Endothelial cell of umbilical vein (primary cell): Measurements from ENCODE around the gene CBX5. TPM values are rescaled to one million over a fixed set of nuclear protein-coding genes. Genes with fewer than 3 reads are reported as not detected.

ENCODE experiments used
- BruUV-seq: library from RNA; stranded (reverse); fragments of 400-500 nt; replicated peaks from 2 replicates; lab custom pipeline; 2021; lab: Mats Ljungman, UMichigan
- CTCF ChIA-PET: fragments of 300-600, 350-600 bp; sonication (Branson Sonifier 250); formaldehyde crosslinking; loops from one replicate; lab custom pipeline; 2021; ENCODE audit warnings: antibody characterized with exemption, inconsistent platforms; lab: Charles Lee
- POLR2A ChIA-PET: fragments of 300-600, 350-600 bp; sonication (Branson Sonifier 250); formaldehyde crosslinking; loops from one replicate; lab custom pipeline; 2021; ENCODE audit warnings: antibody characterized with exemption, inconsistent platforms; lab: Charles Lee
- DNase-seq: peaks from one replicate; pipeline ENCODE4 v3.0.0-alpha.2; 2011; ENCODE audit warnings: low read depth, low spot score
- FAIRE-seq: peaks from 2 replicates; lab custom pipeline; 2011; peaks lifted over from hg19 to GRCh38; lab: Jason Lieb, UNC
- H2AFZ ChIP-seq: 2 replicates; pipeline ENCODE4 v1.6.0; 2012; ENCODE audit warnings: low read depth, low read length, control low read depth, inconsistent platforms
- H3K27ac ChIP-seq: 2 replicates; pipeline ENCODE4 v1.5.1; 2011; ENCODE audit warnings: low read depth, mild to moderate bottlenecking, control low read depth, low read length, moderate library complexity; ENCODE audit not compliant: insufficient read depth
- H3K27me3 ChIP-seq, 2 experiments: 2 replicates each; pipeline versions ENCODE4 v1.6.0 to v1.6.1; 2011; ENCODE audit warnings: low read length in 2 of 2, mixed read lengths in 1 of 2; ENCODE audit not compliant: control insufficient read depth in 2 of 2, insufficient read depth in 2 of 2
- H3K36me3 ChIP-seq, 2 experiments: 2 replicates in 1 of 2; 3 replicates in 1 of 2; pipeline ENCODE4 v1.5.1; 2011; ENCODE audit warnings: low read length in 2 of 2, mild to moderate bottlenecking in 1 of 2, moderate library complexity in 1 of 2; ENCODE audit not compliant: control insufficient read depth in 2 of 2, insufficient read depth in 2 of 2; ENCODE audit errors: extremely low read depth in 1 of 2
- H3K4me1 ChIP-seq: 3 replicates; pipeline ENCODE4 v1.5.1; 2011; ENCODE audit warnings: mild to moderate bottlenecking, low read length; ENCODE audit not compliant: control insufficient read depth, insufficient read depth; ENCODE audit errors: extremely low read depth
- H3K4me2 ChIP-seq: 2 replicates; pipeline ENCODE4 v1.6.1; 2011; ENCODE audit warnings: low read length, control low read depth, mixed read lengths; ENCODE audit not compliant: insufficient read depth
- H3K4me3 ChIP-seq, 3 experiments: fragments of 200-600 bp in 1 of 3; sonication (generic), shearing (Covaris generic) in 1 of 3; replicated peaks in 1 of 3; 2 replicates each; pipeline ENCODE4 v1.5.1; 2011 to 2016; ENCODE audit warnings: control low read depth in 3 of 3, low read length in 3 of 3, mild to moderate bottlenecking in 2 of 3, inconsistent platforms in 1 of 3, low read depth in 1 of 3, moderate library complexity in 1 of 3; ENCODE audit not compliant: insufficient read depth in 1 of 3
- H3K79me2 ChIP-seq: 2 replicates; pipeline ENCODE4 v1.6.0; 2012; ENCODE audit warnings: low read length, inconsistent platforms; ENCODE audit not compliant: control insufficient read depth, insufficient read depth
- H3K9ac ChIP-seq: replicated peaks from 2 replicates; pipeline ENCODE3; 2011; ENCODE audit warnings: low read length, control low read depth; ENCODE audit not compliant: insufficient read depth; ENCODE audit errors: extremely low read depth
- H3K9me1 ChIP-seq: replicated peaks from 3 replicates; pipeline ENCODE4 v1.6.0; 2011; ENCODE audit warnings: mild to moderate bottlenecking, low read length; ENCODE audit not compliant: control insufficient read depth, insufficient read depth; ENCODE audit errors: extremely low read depth
- H3K9me3 ChIP-seq: replicated peaks from 2 replicates; pipeline ENCODE4 v1.5.1; 2012; ENCODE audit warnings: low read length, inconsistent platforms; ENCODE audit not compliant: control insufficient read depth, insufficient read depth
- H4K20me1 ChIP-seq: replicated peaks from 2 replicates; pipeline ENCODE3; 2011; ENCODE audit warnings: mild to moderate bottlenecking, low read length; ENCODE audit not compliant: control insufficient read depth, insufficient read depth; ENCODE audit errors: extremely low read depth
- FOS ChIP-seq: IDR thresholded peaks from 2 replicates; pipeline ENCODE4 v1.6.1; 2011; ENCODE audit warnings: mild to moderate bottlenecking, low read length, moderate library complexity, borderline replicate concordance; ENCODE audit not compliant: insufficient read depth
- GATA2 ChIP-seq: IDR thresholded peaks from 2 replicates; pipeline ENCODE4 v1.7.0; 2011; ENCODE audit warnings: low read depth, mild to moderate bottlenecking, moderate library complexity, mixed read lengths, low read length; ENCODE audit not compliant: insufficient read length, insufficient read depth
- JUN ChIP-seq: IDR thresholded peaks from 2 replicates; pipeline ENCODE4 v1.6.1; 2011; ENCODE audit warnings: borderline replicate concordance, low read depth; ENCODE audit not compliant: insufficient read length, insufficient read depth
- MYC ChIP-seq: IDR thresholded peaks from one replicate; pipeline ENCODE4 v1.6.1; 2011; ENCODE audit warnings: mild to moderate bottlenecking, low read depth, low read length
- POLR2A ChIP-seq: IDR thresholded peaks from 2 replicates; pipeline ENCODE4 v1.6.1; 2012; ENCODE audit warnings: low read depth, mild to moderate bottlenecking, control low read depth, low read length
- POLR2AphosphoS5 ChIP-seq: IDR thresholded peaks from 2 replicates; pipeline ENCODE4 v1.6.1; 2012; ENCODE audit warnings: low read depth, mild to moderate bottlenecking, control low read depth, low read length, moderate library complexity; ENCODE audit not compliant: insufficient read depth
- dilution Hi-C: fragments of 300-500 bp; cut with MboI; formaldehyde crosslinking; loops from one replicate; pipeline ENCODE4 v1.15.0; 2019; ENCODE audit warnings: low sequenced_read_pairs; ENCODE audit not compliant: extremely low pct_ligation_motif_present
- intact Hi-C: fragments of 100-400 bp; cut with micrococcal nuclease; formaldehyde crosslinking; loops from one replicate; pipeline ENCODE4 v1.10.0; 2022
- polyA plus RNA-seq, 4 experiments: library from polyadenylated mRNA; depleted of rRNA in 3 of 4; stranded (reverse) in 3 of 4; unstranded in 1 of 4; fragments of >200 nt; gene quantifications; 2 replicates each; pipeline versions ENCODE4 v1.2.1 to v1.2.3, GENCODE V29; 2011 to 2012; ENCODE audit warnings: missing spikeins in 1 of 4
- total RNA-seq: library from RNA; stranded (reverse); gene quantifications from 2 replicates; pipeline ENCODE4 v1.2.3, GENCODE V29; 2021
- TF ChIP-seq, protein P1 (sequence below): IDR thresholded peaks from 2 replicates; pipeline ENCODE4 v1.6.1; 2011; ENCODE audit not compliant: insufficient read depth, insufficient read length
- TF ChIP-seq, protein P2 (sequence below), 2 donors: IDR thresholded peaks; 1 replicate in 1 of 2; 2 replicates in 1 of 2; pipeline ENCODE4 v1.5.1; 2011; ENCODE audit warnings: low read length in 2 of 2, mild to moderate bottlenecking in 2 of 2, moderate library complexity in 2 of 2, control low read depth in 1 of 2, inconsistent platforms in 1 of 2, low read depth in 1 of 2; ENCODE audit not compliant: insufficient read depth in 1 of 2; ENCODE audit errors: extremely low read depth in 1 of 2

Gene CBX5
- total and polyA plus RNA-seq, 2 donors (not counting 3 experiments of a cell fraction or from before 2014, with no cell fraction given): 22.8 to 111 TPM

DNA sequence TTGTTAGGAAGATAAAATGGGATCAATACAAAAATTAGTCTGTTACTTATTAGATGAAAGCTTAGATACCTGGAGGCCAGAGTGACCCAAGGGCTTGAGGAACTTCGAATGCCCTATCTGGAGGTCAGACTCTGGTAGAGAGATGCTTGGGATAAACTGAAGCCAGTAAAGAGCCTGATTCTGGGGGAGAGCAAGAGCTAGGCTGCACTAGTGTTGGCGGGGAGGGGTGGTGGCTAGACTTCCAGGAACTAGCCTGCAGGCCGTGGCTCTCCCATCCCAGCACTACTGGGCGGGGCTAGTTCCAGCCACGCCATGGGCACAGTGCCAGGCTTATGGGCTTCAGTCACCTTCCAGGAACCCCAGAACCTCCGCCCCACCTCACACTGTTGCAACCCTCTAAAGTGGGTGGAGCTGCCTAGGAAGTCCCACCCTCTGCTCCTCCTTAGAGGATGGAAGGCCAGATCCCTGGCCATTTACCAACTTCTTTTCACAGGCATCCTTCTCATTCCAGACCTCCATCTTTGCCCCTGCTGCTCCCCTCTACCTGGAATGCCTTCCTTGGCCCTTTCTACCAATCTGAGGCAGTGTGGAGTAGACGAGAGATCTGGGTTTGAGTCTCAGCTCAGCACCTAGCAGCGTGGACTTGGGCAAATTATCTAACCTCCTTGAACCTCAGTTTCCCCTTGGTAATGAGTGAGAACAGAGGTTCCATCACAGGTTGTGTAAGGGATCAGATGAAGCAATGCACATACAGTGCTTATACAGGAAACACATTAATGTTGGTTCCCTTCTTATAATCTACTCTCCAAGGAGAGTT is 27.2 kb upstream of the CBX5 start:
- Histone ChIP-seq H3K4me1 (no peaks in the 10 kb centered on the region), H3K4me3 (no peak overlapping the region), H3K4me2 (no peak overlapping the region), H4K20me1 (no peaks in the 10 kb centered on the region), H3K27ac (no peak overlapping the region), H3K9me3 (no peaks in the 10 kb centered on the region), H3K27me3 (peaks cover 18 to 23% of the 10 kb centered on the region in 2 experiments), H2AFZ (no peak overlapping the region), H3K79me2 (no peaks in the 10 kb centered on the region), H3K9ac (no peak overlapping the region), H3K36me3 (no peaks in the 10 kb centered on the region), H3K9me1 (no peaks in the 10 kb centered on the region)
- TF ChIP-seq POLR2AphosphoS5: no peak
- no peak for TF ChIP-seq JUN
- no peak for TF ChIP-seq MYC
- TF ChIP-seq, protein P1, sequence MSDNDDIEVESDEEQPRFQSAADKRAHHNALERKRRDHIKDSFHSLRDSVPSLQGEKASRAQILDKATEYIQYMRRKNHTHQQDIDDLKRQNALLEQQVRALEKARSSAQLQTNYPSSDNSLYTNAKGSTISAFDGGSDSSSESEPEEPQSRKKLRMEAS: no peak
- TF ChIP-seq, protein P2, sequence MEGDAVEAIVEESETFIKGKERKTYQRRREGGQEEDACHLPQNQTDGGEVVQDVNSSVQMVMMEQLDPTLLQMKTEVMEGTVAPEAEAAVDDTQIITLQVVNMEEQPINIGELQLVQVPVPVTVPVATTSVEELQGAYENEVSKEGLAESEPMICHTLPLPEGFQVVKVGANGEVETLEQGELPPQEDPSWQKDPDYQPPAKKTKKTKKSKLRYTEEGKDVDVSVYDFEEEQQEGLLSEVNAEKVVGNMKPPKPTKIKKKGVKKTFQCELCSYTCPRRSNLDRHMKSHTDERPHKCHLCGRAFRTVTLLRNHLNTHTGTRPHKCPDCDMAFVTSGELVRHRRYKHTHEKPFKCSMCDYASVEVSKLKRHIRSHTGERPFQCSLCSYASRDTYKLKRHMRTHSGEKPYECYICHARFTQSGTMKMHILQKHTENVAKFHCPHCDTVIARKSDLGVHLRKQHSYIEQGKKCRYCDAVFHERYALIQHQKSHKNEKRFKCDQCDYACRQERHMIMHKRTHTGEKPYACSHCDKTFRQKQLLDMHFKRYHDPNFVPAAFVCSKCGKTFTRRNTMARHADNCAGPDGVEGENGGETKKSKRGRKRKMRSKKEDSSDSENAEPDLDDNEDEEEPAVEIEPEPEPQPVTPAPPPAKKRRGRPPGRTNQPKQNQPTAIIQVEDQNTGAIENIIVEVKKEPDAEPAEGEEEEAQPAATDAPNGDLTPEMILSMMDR (IDR thresholded peaks at IDR 0.05; ENCODE audit: extremely low read depth in 1 of 2, insufficient read depth in 1 of 2, low read depth in 1 of 2, low read length in 2 of 2): no peak
- TF ChIP-seq POLR2A: no peak
- no peak for TF ChIP-seq GATA2
- no peak for TF ChIP-seq FOS
- no peak for DNase-seq
- ChIA-PET POLR2A (interaction anchor here (0.6 kb wide), 1 partner anchor 28 kb away, joined by 3 read pairs; no protein-coding TSS in a partner anchor), CTCF (interaction anchor here (0.8 to 1.9 kb wide), 10 partner anchors 8 to 72 kb away, joined by 3 to 7 read pairs (median 4); partner anchors contain the start of gene COPZ1)
- intact Hi-C loops (no loop called here), dilution Hi-C loops (no loop called here)
- FAIRE-seq: no peak
- no TSS peak for BruUV-seq
